GM21737 (cell line): ENCODE measurements around the gene NAV2.

Experiments
- ATAC-seq: cut with Tn5 transposase; IDR thresholded peaks from one replicate; pipeline ENCODE4 v1.9.1; 2021; ENCODE audit warnings: mild to moderate bottlenecking, moderate library complexity; ENCODE audit not compliant: unreplicated experiment

Gene NAV2

DNA sequence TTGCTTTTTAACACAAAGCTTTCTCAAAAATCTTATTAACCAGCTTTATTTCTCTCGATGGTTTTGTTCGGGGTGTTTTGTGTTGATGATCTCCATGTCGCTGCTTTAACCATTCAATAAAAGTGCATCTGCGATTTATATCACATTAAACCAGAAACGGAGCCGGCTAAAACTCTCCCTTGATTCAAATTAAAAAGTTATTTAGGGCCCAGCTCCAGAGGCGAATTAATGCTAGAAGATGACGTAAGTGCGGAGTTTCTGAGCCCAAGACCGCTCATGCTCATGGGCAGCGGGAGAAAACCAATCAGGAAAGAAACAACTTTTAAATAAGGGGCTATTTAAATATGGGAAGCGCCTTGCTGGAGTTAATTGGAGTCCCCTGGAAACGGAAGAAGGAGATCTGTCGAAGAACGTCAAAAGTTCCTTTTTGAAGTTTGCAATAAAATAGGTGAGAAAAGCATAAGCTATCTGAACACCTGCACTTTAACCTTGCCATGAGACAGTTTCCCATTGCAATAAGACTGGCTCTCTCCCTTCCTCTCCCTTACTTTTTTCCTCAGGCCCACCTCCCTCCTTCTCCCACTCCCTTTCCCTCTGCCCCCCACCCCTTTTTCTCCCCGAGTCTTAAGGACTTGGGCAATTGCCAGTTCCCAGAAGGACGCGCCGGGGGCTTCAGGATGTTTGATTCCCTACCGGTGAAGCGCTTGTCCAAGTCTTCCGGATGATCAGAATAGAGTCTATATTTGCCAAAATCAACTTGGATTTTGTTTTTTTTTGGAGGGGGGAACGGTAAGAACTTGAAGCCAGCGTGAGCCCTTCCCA lies 449.5 kb downstream of the NAV2 start:
- no peak for ATAC-seq

DNA sequence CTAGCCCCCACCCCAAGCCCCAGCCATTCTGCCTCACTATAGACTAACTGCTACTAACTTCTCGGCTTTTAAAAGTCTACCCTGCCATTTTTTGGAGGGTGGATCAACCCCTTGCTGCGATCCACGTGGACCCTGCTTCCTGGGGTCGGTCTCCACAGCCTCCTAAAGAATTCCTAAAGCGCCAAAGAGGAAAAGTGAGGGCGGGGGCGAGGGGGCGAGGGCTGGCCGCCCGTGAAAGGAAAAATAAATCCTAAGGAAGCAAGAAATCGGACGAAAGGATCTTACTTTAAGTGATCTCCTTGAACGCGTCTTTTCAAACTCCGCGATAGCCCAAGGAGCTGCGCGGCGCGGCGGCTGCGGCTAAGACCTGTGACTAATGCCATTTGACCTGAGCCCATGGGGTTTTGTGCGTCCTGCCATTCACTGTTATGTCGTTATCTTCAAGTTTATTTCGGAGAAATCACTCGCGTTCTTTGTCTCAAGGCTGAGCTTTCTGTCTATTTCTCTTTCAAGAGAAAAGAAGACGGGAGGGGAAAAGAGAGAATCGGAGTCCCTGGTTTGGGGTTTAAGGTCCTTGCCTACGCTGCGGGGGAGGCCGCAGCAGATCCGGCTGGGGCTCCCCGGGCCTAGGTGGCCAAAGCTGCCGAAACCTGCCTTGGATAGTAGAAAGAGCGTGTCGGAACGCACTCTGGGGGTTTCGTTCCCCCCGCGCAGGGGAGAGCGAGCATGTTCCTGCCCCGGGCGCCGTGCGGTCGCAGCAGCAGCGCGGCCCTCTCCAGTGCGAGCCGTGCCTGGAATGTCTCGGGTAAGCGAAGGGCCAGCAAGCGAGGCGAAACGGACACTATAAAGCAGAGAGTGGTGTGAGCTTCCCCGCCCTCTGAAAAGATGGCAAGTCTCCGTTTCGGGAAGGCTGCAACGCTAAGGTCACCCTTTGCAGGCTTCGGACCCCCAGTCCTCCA lies 450.5 kb downstream of the NAV2 start:
- no peak for ATAC-seq

DNA sequence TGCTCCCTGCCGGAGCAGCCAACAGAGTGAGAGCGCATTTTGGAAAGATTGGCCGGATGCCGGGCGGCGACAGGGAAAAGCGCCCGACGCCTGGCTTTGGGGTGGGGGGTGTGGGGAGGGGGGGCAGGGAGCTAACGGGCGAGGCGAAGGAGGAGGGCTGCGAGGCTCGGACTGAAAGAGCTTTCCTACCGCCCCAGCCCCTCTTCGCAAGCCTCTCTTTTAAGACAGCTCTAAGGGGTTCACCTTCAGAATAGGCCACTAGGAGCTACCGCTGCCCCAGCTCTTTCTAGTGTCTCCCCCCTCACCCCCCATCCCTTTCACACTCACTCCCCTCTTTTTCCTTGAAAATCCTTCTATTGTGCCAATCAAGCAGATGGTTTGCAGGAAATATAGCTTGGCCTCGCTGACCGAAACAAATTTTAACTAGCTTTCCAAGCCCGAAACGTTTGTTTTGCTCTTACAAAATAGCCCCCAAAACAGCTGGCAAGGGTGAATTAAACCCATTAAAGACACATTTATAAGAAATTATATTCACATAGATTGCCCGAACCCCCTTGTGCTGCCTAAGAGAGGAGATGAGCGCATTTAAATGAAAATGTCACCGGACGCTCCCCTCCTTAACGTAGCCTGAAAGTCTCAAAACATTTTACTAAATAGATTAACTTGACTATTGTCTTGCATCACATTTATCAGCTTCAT lies 451.3 kb downstream of the NAV2 start:
- no peak for ATAC-seq
